GM12872 (cell line): ENCODE measurements around the gene REC8.

Experiments used
- TF ChIP-seq, protein P1 (sequence below): IDR thresholded peaks from 3 replicates; pipeline ENCODE4 v1.5.1; 2011; ENCODE audit warnings: low read depth, mild to moderate bottlenecking, low read length, moderate library complexity; ENCODE audit not compliant: insufficient read depth

REC8 gene

GRCh38 chr14:24219080-24219479 is 47.2 kb downstream of the REC8 start:
- TF ChIP-seq, protein P1, sequence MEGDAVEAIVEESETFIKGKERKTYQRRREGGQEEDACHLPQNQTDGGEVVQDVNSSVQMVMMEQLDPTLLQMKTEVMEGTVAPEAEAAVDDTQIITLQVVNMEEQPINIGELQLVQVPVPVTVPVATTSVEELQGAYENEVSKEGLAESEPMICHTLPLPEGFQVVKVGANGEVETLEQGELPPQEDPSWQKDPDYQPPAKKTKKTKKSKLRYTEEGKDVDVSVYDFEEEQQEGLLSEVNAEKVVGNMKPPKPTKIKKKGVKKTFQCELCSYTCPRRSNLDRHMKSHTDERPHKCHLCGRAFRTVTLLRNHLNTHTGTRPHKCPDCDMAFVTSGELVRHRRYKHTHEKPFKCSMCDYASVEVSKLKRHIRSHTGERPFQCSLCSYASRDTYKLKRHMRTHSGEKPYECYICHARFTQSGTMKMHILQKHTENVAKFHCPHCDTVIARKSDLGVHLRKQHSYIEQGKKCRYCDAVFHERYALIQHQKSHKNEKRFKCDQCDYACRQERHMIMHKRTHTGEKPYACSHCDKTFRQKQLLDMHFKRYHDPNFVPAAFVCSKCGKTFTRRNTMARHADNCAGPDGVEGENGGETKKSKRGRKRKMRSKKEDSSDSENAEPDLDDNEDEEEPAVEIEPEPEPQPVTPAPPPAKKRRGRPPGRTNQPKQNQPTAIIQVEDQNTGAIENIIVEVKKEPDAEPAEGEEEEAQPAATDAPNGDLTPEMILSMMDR = no peak

- TF ChIP-seq, protein P1 = no peak
Observed at GRCh38 chr14:24219521-24219920, 47.6 kb downstream of the REC8 start.

DNA sequence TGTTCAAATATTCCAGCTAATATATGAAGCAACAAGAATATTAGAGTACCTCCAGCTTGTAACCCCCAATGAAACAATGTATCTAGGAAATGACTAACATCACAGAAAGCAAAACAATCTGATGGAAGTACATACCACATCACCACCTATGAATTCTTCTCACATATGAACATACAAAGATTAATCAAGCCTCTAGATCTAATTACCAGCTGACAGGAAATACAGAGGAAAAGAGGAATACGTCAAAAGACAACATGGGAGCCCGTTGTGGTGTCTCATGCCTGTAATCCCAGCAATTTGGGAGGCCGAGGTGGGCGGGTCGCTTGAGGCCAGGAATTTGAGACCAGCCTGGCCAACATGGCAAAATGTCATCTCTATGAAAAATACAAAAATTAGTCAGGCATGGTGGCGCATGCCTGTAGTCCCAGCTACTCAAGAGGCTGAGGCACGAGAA is 52.8 kb downstream of the REC8 start:
- TF ChIP-seq, protein P1 = no peak

GRCh38 chr14:24226473-24226872 is 54.6 kb downstream of the REC8 start:
- TF ChIP-seq, protein P1 = no peak

GRCh38 chr14:24228902-24229301 is 57.0 kb downstream of the REC8 start:
- TF ChIP-seq, protein P1 = no peak
